Measurements from ENCODE around the gene IRAK2.
"Not testable (repeated sequence)": the region's sequence is repeated elsewhere in the genome, so short reads cannot be mapped to it uniquely, and the experiment has no call there.

DNA sequence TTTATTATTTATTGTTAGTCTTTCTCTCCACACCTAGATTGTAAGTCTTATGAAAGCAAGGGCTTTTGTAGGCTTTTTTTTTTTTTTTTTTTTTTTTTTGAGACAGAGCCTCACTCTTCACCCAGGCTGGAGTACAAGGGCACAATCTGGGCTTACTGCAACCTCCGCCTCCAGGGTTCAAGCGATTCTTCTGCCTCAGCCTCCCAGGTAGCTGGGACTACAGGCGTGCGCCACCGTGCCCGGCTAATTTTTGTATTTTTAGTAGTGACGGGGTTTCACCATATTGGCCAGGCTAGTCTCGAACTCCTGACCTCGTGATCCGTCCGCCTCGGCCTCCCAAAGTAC lies 546 bp upstream of the IRAK2 start:
- not testable (repeated sequence) for TF ChIP-seq POLR2AphosphoS5, CTCF, POLR2A, EP300 (IDR thresholded peaks at IDR 0.05)

Measured in stomach (tissue), 4 donors.